Measurements from ENCODE around the gene SOX6.
"Not testable (repeated sequence)": the region's sequence is repeated elsewhere in the genome, so short reads cannot be mapped to it uniquely, and the experiment has no call there.

SOX6 gene

DNA sequence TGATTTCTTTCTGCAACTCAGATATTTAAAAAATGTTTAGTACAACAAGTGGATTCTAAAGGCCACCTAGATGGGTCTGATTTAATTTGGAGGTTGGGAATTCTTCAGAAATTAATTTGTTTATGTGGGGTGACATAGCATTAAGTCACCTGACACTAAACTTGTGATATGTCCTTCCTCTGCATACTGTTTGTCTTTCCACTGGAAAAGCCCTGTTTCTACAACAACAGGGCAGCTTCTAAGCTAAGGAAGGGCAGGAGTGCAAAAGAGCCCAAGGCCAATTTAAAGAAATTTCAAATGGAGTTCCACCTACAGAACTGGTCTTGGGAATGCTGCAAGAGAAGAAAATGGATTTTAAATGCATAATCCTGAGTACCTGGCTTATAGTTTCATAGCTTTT, 319.2 kb downstream of the SOX6 start:
- DNase-seq (ENCODE audit: low read depth), result no peak

DNA sequence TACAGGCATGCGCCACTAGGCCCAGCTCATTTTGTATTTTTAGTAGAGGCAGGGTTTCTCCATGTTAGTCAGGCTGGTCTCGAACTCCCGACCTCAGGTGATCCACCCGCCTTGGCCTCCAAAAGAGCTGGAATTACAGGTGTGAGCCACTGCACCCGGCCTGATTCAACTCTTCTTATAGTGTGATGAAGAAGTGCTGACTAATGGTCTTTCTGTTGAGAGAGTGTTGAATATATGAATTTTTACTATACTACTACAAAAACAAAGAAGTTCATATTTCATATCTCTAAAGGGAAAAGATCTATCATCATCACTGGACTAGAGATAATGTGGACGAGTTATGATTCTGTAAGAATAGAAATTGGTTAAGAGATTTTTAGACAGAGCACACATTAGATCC, 320.1 kb downstream of the SOX6 start:
- DNase-seq (ENCODE audit: low read depth), result no peak

DNA sequence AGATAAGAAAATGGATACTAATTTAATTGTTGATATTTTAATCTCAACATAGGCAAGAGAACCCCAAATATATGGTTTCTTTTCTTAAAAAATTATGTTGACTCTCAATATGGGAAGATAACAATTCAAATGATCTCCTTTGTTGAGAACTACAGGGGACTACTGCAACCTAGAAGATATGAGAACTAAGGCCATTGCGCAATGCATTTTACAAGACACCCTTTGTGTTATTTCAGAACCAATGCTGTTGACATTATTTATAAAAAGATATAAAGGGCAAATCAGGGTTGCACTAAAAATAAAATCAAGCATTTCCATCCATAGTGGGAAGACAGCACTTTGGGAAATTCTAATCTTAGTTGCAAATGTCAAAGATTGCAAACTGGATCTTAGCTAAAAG, 322.3 kb downstream of the SOX6 start:
- no peak for DNase-seq (ENCODE audit: low read depth)

DNA sequence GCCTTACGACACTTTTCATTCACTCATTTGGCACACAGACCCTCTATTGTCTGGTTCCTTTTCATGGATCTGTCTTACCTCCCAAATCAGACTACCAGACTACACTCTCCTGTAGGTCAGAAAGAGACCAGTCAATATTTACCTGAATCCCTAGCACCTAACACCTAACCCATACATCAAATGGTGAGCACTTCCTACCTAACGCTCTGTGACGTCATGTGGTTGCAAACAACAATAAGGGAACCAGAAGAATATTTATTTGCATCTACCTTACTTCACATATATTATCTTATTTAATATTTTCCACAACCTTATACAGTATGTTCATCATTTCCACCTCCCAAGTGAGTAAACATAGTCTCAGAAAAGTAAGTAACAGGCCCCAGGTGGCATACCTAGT, 323.4 kb downstream of the SOX6 start:
- no peak for DNase-seq (ENCODE audit: low read depth)

DNA sequence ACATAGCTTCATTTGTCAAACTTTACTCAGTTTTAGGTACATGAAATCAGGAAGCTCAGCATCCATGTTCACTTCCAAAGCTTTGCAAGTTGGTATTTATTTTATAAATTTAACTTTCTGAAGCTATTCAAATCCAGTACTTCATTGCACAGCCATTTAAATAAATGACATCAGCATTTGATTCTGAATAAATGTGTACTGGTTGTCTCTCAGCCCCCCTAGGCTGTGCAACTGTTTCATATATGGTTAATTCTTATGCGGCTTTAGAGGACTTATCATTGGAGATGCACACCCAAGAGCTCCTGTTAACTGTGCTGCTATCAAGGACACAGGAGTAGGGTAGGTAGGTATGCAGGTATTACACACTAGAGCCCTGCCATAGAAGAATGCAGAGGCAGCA, 325.1 kb downstream of the SOX6 start:
- DNase-seq (ENCODE audit: low read depth), result no peak

DNA sequence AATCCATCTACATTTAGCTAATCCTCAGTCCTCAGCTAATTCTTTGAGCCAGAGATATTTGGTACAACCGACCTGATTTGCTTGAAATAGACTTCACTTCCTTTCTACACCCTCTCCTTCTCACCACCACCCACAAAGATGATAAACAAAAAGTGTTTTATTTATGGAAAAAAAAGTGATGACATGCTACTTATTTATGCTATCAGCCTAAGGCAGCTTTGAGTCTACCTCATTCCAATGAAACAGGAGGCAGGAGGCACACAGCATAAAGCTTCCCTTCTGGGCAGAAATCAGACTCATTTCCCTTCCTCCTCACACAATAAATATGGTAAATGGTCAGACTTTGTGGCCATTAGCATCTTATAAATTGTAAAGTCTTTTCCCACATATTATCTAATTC, 325.7 kb downstream of the SOX6 start:
- DNase-seq (ENCODE audit: low read depth), result no peak

DNA sequence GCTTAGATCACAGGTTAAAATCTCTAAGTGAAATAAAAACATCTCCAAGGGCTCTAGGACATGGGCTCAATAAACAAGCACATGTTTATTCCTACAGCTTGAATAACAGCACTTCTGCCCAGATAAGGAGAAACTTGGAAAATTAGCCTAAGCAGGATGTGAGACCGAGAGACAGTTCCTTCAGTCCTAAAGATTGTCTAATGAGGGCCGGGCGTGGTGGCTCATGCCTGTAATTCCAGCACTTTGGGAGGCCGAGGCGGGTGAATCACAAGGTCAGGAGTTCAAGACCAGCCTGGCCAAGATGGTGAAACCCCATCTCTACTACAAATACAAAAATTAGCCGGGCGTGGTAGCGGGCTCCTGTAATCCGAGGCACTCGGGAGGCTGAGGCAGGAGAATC, 327.2 kb downstream of the SOX6 start:
- not testable (repeated sequence) for DNase-seq (ENCODE audit: low read depth)

DNA sequence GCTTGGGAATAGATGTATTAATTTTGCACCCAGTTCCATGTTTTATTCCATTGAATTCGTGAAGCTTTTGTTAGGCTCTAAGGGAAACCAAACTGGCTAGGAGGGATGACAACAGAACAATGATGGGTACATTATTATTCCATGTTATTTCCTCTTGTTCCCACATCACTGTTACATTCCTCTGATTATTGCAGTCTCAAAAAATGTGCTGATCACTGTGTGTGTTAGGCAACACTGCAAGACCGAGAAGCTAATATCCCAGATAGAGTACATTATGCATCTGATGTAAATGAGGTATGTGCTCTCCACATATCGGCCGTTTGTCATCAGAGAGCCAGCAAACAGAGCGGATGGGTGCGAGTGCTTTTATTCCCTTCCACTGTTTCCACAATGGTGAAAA, 327.9 kb downstream of the SOX6 start:
- DNase-seq (ENCODE audit: low read depth), result no peak

DNA sequence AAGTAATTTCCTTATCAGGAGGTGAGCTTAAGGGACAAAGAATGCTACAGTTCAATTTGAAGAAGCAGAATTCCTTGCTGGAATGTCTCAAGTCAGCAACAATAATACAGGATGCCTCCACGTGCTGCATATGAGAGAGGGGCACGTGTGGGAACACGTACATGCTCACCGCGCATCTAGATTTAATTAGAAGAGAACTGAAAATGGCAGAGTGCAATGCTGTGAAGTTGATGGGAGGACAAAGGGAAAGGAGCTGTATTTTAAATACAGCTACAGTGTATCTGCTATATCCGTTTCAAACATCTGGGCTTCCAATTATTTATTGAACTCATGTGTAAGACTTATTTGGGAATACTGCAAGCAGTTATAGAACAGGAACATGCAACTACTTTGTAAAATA, 328.7 kb downstream of the SOX6 start:
- DNase-seq (ENCODE audit: low read depth), result no peak

DNA sequence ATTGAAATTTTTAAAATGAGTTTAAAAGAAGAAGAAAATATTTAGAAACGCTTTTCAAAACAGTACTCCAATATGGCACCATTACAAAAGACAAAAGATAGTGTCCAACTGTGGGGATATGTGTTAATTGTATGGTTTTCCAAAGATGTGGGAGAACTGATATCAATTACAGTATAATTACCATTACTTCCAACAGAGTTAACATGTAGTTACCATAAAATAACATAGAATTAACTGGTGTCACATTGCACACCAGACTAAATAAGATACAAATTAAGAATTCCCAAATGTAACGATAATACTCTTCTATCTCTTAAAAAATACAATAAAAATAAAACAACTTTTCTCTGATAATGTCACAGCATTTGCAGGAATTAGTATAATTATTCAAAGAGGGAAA, 329.5 kb downstream of the SOX6 start:
- DNase-seq (ENCODE audit: low read depth), result no peak

DNA sequence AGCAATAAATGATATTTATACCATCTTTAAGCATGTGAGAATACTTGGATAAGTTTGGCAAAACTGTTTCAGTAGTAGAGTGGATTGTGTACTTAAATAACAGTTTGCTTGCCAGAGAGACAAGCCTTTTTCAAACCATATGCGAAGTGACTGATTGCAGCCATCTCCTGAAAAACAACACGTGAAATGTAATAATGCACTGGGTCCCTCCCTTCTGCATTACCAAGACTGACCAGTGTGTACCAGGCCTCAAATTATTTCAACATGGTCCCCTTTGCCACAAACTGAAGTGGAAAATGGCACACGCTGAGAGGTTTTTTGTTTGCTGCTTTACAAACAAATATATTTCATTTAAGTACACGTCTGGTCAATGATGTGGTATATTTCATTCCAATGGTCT, 337.4 kb downstream of the SOX6 start:
- no peak for DNase-seq (ENCODE audit: low read depth)

DNA sequence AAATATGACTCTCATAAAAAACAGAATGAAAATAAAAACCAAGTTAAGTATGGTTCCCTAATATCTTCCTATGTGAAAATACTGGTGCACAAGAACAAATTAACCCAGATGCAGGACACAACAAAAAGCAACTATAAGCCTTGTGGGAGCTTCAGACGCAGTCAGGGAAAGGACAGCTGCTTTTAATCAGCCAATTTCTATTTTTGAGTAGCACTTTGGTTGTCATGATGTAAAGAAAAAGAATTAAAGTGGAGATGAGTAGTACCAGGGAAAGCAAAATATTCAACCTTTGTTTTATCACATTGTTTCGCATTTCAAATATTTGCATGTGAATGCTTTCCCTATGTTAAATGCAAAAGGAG, 339.9 kb downstream of the SOX6 start:
- DNase-seq (ENCODE audit: low read depth), result no peak

DNA sequence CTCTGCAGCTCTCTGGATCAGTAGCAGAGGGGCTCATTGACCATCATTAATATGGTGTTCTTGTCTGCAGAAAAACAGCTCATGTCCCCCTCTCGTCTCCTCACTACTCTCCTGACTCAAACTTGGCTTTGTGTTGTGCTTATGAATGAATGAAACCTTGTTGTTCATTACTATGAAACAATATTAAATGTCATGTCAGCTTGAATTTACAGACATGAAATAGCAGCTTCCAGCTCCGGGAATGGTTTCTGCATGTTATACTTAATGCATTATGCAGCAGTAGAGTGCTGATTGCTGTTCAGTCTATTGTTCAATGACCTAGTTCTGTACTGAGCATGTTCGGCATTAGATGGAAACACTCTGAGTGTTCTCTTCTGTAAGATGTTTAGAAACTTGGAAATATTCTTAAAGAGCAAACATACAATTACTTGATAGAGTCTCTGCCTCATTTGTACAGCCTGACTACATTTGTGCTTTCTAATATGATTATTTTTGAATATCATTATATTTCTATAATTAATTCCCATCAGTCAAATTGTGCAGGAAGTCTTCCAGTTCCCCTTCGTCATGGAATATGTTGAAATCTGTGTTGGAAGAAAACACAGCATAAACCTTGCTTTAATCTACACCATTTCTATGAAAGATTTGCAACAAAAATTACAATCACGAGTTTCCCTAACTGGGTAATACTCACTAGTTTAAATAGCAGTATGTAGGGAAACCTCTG, 340.4 kb downstream of the SOX6 start:
- no peak for DNase-seq (ENCODE audit: low read depth)

DNA sequence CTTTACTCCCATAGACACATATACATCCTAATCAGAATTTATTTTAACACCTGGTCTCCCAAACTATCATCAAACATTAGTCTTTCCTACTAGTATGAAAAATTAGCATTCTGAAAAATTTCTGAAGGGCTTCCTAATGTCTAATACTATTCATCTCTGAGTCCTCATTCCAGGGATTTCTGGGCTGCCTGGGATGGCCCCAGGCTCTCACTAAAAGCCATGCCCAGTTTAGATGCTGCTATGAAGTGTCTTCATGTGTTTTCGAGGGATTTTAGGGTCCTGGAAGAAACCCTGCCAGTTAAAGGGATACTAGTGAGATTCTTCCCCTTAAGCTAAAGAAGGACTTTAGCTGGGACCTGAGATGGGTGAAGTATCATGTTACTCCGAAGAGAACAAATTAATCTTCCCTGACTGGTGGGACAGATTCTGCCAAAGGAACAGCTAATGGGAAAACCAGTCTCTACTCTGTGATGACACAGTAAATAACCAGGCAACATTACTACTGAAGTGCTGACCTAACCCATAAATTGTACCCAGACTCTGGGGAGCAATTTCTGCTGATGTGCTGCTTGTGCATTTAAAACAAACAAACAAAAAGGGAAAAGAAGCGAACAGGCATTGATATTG, 342.6 kb downstream of the SOX6 start:
- DNase-seq (ENCODE audit: low read depth), result no peak

DNA sequence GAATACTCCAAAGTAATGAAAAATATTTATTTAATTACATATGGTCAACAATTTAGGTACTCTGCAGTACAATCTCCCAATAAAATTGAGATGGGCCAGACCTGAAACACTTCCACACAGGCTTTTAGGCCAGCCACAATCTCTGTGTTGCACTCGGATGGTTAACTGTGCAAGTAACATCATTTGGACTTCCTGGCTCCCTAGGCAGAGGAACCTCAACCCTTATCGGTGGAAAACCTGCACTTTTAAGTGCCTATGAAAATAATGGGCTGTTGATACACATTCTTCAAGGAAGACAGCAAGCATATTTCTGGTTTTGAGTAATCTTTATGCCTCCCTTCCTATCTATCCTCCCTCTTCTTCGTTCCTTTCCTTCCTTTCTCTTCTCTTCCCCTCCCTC, 343.1 kb downstream of the SOX6 start:
- no peak for DNase-seq (ENCODE audit: low read depth)

DNA sequence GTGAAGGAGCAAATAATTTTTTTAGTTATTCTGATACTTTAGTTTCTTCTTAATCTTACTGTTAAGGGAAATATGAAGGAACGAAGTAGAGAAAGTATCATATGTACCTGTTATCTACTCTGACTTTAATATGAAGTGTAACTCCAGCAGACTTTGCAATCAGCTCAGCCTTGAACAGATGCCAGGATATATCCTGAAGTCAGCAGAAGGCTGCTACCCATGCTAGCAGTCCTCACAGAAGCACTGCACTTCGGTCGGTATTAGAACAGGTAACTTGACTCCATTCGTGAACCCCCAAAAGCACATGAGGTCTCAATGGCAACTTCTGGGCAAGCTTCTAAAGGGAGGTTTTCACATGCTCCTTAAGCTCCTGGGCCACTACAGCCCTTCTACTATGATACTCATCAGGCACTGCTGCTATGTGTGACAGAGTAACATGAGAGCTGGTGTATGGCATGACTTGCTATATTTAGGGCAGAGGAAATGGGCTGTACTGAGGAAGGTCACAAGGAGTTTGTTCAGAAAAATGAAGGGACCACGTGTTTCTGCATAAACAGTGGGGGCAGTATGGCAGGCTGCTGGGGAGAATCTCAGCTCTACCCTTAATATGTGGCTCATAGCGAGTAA, 344.1 kb downstream of the SOX6 start:
- DNase-seq (ENCODE audit: low read depth), result no peak

DNA sequence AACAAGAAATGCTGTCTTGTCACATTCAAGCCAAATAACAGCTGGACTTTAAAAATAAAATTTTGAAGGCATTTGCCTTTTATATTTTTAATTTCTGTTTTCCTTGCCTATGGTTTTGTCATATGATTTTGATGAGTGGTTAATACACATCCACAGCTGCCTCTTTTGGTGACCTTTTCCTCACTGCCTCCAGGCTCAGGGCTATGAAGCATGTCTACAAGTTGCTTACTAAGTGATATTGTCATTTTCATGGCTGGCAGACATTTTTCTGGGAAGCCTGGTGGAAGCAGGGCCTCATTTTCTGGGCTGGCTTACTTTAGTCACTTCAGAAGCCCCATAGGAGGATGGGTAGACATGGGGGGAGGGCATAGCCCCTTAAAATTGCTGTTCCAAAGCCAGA, 344.9 kb downstream of the SOX6 start:
- DNase-seq (ENCODE audit: low read depth), result no peak

DNA sequence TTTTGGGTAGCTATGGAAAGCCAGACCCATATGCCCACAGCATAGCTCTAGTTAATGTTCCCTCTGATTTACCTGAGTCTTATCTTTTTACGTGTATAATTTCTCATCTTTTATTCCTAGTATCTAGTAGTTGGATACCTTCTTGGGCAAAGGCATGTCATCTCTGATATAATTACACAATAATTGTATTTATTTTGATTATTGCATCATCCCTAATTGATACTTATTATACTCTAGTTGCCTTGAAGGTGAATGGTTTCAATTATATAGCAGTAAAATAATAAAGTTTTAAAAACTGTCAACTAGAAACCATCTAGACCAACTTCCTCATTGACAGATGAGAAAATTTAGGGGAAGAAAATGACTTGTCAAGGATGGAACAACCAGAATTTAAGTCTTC, 347.3 kb downstream of the SOX6 start:
- no peak for DNase-seq (ENCODE audit: low read depth)

DNA sequence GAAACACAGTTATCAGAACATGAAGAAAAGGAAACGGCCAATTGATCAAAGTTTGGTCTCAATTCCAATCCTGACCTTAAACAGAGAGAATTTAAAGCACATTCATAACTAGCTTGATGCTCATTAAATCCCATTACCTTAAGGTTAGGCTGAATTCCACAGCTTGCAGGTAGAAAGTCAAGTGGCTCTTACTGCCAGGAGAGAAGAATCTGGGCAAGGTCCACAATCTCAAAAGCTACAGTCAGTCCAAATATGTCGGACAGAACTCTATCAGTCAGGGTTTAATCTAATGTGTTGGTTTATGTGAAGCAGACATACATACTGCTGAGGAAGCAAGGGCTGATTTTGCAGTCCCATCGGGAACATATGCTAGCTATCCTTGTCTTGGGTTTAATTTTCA, 348.8 kb downstream of the SOX6 start:
- no peak for DNase-seq (ENCODE audit: low read depth)

DNA sequence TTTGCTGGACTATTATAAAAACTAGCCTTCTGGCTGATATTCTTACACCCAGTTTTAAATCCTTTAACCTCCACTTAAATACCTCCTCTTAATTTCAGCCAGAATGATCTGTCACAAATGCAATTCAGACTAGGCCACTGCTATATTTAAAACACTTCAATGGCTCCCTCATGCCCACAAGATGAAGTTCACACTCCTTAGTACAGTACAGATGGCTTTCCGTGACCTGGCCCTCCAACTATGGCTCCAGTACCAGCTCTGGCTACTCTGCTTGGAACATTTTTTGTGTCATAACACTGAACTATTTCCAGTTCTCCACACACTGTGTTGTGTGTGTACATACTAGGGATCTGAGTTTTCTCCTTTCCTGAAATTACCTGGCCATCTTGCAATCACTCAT, 353.4 kb downstream of the SOX6 start:
- DNase-seq (ENCODE audit: low read depth), result no peak

DNA sequence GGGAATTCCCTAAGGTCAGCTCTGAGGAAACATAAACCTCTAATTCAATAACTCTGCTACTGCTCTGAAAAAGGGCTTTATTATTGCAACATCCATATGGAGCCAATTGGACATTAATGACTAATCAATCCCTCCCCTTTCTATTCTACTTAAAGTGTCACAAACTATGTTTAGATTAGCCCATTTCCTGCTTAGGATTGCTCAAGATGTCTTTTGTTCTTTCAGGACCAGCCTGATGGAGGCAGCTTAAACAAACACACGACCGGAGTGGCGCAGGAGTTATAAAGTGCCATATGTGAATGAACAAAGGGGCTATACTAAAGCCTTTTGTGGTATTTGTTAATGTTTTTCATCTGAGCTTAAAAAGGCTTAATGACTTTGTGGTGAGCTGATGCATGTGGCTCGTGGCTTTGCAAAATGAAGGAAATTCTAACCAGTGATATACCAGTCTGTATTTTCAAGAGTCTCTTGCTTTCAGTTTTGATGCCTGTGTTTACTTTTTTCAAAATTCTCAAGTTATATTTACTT, 354.4 kb downstream of the SOX6 start:
- no peak for DNase-seq (ENCODE audit: low read depth)

DNA sequence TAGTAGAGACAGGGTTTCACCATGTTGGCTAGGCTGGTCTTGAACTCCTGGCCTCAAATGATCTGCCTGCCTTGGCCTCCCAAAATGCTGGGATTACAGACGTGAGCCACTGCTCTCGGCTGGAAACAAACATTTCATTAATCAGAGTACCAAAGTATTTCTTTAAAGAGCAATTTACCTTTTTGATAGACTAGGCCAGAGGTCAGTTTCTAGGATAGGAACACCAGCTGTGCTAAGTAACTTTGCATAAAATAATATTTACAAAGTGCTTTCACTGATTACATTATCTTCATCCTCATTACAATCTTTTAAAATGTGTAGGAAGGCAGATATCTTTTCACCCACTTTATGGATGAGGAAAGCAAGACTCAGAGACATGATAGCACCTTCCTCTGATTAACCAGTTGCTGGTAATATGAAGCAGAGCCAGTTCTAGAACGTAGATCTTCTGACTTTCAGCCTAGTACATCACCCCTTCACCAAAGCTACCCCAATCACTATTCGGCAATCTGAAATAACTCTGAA, 355.2 kb downstream of the SOX6 start:
- no peak for DNase-seq (ENCODE audit: low read depth)

DNA sequence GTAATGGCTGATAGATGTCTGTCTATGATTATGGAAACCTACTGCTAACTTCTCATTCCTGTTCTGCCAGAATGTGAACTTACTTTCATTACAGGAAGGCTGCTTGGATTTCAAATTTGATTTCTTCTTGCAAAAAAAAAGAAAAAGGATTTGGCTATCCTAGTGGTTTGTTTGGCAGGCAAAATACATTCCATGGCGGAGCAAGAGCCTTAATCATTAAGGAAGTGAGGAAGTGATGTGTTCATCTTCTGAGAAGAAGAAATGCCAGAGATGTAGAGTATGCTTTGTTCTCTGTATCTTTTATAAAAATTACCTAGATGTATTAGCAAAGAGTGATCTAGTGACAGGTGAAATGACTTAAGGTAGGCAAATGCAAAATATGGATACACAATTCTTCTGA, 356.3 kb downstream of the SOX6 start:
- DNase-seq (ENCODE audit: low read depth), result no peak
